Gastrocnemius medialis (tissue), 4 donors: ENCODE data around the gene TRAPPC11.

Experiments used
- CTCF ChIP-seq, 5 experiments: fragments of 450-650 bp in 3 of 5; fragments of 200-600 bp in 2 of 5; sonication (generic) in 2 of 5; IDR thresholded peaks in 4 of 5; conservative IDR thresholded peaks in 1 of 5; 1 replicate in 4 of 5; 2 replicates in 1 of 5; pipeline ENCODE4 v1.5.1; 2016 to 2019; ENCODE audit warnings: antibody characterized with exemption in 5 of 5, mild to moderate bottlenecking in 3 of 5, moderate library complexity in 3 of 5
- POLR2A ChIP-seq, 2 donors: fragments of 450-650 bp; IDR thresholded peaks; one replicate each; pipeline ENCODE4 v1.6.1; 2017; ENCODE audit warnings: antibody characterized with exemption in 2 of 2, mild to moderate bottlenecking in 2 of 2, moderate library complexity in 2 of 2

DNA sequence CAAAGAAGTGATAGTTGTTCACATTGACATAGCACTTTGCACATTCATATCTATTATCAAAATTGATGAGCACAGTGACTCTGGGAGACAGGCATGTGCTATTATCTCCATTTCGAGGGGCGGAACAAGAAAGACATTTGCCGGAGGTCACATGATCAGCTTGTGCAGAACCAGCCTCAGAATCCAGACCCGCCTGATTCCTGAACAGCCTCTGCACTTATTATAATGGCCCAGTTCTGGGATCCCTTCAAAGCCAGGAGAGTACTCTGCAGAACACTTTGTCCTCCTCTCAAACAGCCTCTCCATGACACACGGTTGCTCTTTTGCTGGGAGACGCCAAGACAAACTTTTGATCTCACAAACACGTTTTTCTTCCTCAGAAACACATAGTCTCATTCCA lies 48.5 kb upstream of the TRAPPC11 start:
- TF ChIP-seq POLR2A (IDR thresholded peaks at IDR 0.05) = no peak
- TF ChIP-seq CTCF (IDR thresholded peaks at IDR 0.05 in 4 of 5, conservative IDR thresholded peaks at IDR 0.05 in 1 of 5) = no peak
